Bronchial epithelial cell (primary cell): ENCODE results near the gene KCNAB1. TPM values are rescaled to one million over a fixed set of nuclear protein-coding genes. Genes with fewer than 3 reads are reported as not detected.

Experiments
- DNase-seq: peaks from one replicate; pipeline ENCODE4 v3.0.0-alpha.2; 2010; ENCODE audit warnings: low read depth
- FAIRE-seq: peaks from 2 replicates; lab custom pipeline; 2011; peaks lifted over from hg19 to GRCh38; lab: Jason Lieb, UNC
- H3K27me3 ChIP-seq: 2 replicates; pipeline ENCODE4 v1.5.1; 2011; ENCODE audit warnings: low read length; ENCODE audit not compliant: control insufficient read depth, insufficient read depth
- H3K36me3 ChIP-seq: 2 replicates; pipeline ENCODE4 v1.5.1; 2011; ENCODE audit warnings: low read length; ENCODE audit not compliant: control insufficient read depth, insufficient read depth
- H3K4me3 ChIP-seq: 2 replicates; pipeline ENCODE4 v1.5.1; 2011; ENCODE audit warnings: mild to moderate bottlenecking, low read depth, low read length, control low read depth
- CTCF ChIP-seq: IDR thresholded peaks from 2 replicates; pipeline ENCODE4 v1.5.1; 2011; ENCODE audit warnings: mild to moderate bottlenecking, moderate library complexity, low read length, control low read depth, inconsistent platforms; ENCODE audit not compliant: insufficient read depth, severe bottlenecking
- total RNA-seq: library from RNA; depleted of rRNA; stranded (reverse); fragments of >200 nt; gene quantifications from 2 replicates; pipeline ENCODE4 v1.2.1, GENCODE V29; 2014

KCNAB1 gene
- total RNA-seq, 1 donor from 2014 or later, result 0.26 TPM

GRCh38 chr3:156349978-156350377 lies 229.6 kb downstream of the KCNAB1 start:
- Histone ChIP-seq H3K36me3 (no peaks in the 10 kb centered on the region), H3K4me3 (no peak overlapping the region), H3K27me3 (no peaks in the 10 kb centered on the region)
- no peak for FAIRE-seq
- no peak for TF ChIP-seq CTCF
- no peak for DNase-seq

DNA sequence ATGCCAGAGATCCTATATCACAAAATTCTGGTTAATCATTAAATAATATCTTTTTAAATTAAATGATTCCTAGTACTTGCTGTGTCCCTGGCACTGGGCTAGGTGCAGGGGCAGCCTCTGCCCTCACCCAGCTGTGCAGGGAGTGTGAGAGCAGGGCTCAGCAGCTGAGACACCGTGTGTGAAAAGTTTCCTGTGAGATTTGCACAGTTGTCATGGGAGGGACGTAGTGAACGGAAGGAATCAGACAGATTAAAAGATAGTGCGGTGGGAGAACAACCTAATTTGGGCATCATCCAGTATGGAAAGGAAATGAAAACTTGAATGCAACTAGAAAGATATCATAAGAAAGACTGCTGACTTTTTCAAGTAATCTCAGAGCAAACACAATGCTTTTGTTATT lies 230.4 kb downstream of the KCNAB1 start:
- no peak for TF ChIP-seq CTCF
- Histone ChIP-seq H3K36me3 (no peaks in the 10 kb centered on the region), H3K27me3 (no peaks in the 10 kb centered on the region), H3K4me3 (no peak overlapping the region)
- FAIRE-seq (no peak), DNase-seq (no peak)

GRCh38 chr3:156351783-156352182 lies 231.4 kb downstream of the KCNAB1 start:
- TF ChIP-seq CTCF, result no peak
- no peaks in the 10 kb centered on the region for H3K27me3 ChIP-seq
- no peaks in the 10 kb centered on the region for H3K36me3 ChIP-seq
- DNase-seq (no peak), FAIRE-seq (no peak)
- H3K4me3 ChIP-seq, result no peak overlapping the region

- no peak for TF ChIP-seq CTCF
- Histone ChIP-seq H3K4me3 (no peak overlapping the region), H3K27me3 (no peaks in the 10 kb centered on the region), H3K36me3 (no peaks in the 10 kb centered on the region)
- FAIRE-seq (no peak), DNase-seq (no peak)
These were observed 232.3 kb downstream of the KCNAB1 start for GRCh38 chr3:156352728-156353127.

DNA sequence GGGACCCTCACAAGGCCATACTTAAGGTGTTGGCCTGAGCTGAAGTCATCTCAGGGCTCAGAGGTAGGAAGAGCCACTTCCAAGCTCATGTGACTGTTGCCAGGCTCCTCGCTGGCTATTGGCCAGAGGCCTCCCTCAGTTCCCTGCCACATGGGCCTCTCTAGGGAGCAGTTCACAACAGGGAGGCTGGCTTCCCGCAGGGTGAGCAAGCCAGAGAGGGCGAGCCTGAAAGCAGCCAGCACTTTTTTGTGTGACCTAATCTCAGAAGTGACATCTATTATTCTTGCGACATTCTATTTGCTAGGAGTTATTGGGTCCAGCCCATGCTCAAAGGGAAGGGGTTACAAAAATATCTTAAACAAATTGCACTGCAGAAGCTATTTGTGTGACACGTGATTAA lies 233.2 kb downstream of the KCNAB1 start:
- no peak overlapping the region for H3K4me3 ChIP-seq
- FAIRE-seq (no peak), DNase-seq (no peak)
- H3K36me3 ChIP-seq, result no peaks in the 10 kb centered on the region
- H3K27me3 ChIP-seq, result no peaks in the 10 kb centered on the region
- no peak for TF ChIP-seq CTCF
